Endothelial cell of umbilical vein (primary cell): Measurements from ENCODE around the gene MEF2D.

Source experiments
- EZH2 ChIP-seq: IDR thresholded peaks from 2 replicates; pipeline ENCODE4 v1.6.1; 2012; ENCODE audit warnings: borderline replicate concordance, low read depth, mild to moderate bottlenecking, moderate library complexity, low read length, inconsistent platforms; ENCODE audit not compliant: severe bottlenecking
- POLR2A ChIP-seq: IDR thresholded peaks from 2 replicates; pipeline ENCODE4 v1.6.1; 2012; ENCODE audit warnings: low read depth, mild to moderate bottlenecking, control low read depth, low read length
- POLR2AphosphoS5 ChIP-seq: IDR thresholded peaks from 2 replicates; pipeline ENCODE4 v1.6.1; 2012; ENCODE audit warnings: low read depth, mild to moderate bottlenecking, control low read depth, low read length, moderate library complexity; ENCODE audit not compliant: insufficient read depth

- TF ChIP-seq POLR2A (no peak), POLR2AphosphoS5 (no peak), EZH2 (no peak)
Observed at GRCh38 chr1:156497078-156497742, 3.4 kb downstream of the MEF2D start.
